Measurements from ENCODE around the gene PRODH.
"Not testable (repeated sequence)": the region's sequence is repeated elsewhere in the genome, so short reads cannot be mapped to it uniquely, and the experiment has no call there.

DNA sequence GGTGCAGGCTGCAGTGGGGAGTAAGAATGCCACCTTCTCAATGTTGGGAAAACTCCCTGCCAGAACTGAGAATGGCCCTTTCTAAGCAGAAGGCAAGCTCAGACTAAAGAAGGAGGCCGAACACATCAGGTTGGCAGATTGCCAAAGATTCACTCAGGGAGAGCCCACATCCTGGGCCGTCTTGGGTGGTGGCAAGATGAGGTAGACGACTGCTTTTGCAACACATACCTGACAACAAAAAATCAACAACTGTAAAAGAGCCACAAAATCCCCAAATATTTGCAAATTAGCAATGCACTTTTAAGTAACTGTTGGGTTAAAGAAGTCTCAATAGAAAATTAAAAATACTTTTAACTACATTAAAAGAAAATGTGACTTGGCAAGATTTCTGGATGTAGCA, 54.8 kb downstream of the PRODH start:
- TF ChIP-seq, protein P1, sequence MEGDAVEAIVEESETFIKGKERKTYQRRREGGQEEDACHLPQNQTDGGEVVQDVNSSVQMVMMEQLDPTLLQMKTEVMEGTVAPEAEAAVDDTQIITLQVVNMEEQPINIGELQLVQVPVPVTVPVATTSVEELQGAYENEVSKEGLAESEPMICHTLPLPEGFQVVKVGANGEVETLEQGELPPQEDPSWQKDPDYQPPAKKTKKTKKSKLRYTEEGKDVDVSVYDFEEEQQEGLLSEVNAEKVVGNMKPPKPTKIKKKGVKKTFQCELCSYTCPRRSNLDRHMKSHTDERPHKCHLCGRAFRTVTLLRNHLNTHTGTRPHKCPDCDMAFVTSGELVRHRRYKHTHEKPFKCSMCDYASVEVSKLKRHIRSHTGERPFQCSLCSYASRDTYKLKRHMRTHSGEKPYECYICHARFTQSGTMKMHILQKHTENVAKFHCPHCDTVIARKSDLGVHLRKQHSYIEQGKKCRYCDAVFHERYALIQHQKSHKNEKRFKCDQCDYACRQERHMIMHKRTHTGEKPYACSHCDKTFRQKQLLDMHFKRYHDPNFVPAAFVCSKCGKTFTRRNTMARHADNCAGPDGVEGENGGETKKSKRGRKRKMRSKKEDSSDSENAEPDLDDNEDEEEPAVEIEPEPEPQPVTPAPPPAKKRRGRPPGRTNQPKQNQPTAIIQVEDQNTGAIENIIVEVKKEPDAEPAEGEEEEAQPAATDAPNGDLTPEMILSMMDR (IDR thresholded peaks at IDR 0.05), result not testable (repeated sequence)
- not testable (repeated sequence) for TF ChIP-seq EP300, POLR2A (IDR thresholded peaks at IDR 0.05)

Measured in tibial nerve (tissue), 4 donors.